Right atrium auricular region (tissue), 2 donors: ENCODE data around the gene ENTREP1. TPM values are rescaled to one million over a fixed set of nuclear protein-coding genes. Genes with fewer than 3 reads are reported as not detected.
A peak's percentile ranks its signal among the peaks of the same experiment; 100 is the strongest.
"Not testable (repeated sequence)": the region's sequence is repeated elsewhere in the genome, so short reads cannot be mapped to it uniquely, and the experiment has no call there.

Experiments
- DNase-seq: peaks from one replicate; pipeline ENCODE4 v3.0.0-alpha.2; 2019; ENCODE audit warnings: low spot score
- H3K27ac ChIP-seq, 2 donors: fragments of 200-600 bp; sonication (generic); 1 replicate in 1 of 2; 2 replicates in 1 of 2; pipeline ENCODE4 v1.5.1; 2016 to 2019
- H3K27me3 ChIP-seq, 2 donors: fragments of 200-600 bp; sonication (generic); one replicate each; pipeline versions ENCODE4 v1.5.1 to v1.6.0; 2017 to 2019
- H3K36me3 ChIP-seq: fragments of 200-600 bp; sonication (generic); one replicate; pipeline ENCODE4 v1.5.1; 2016
- H3K4me1 ChIP-seq, 2 donors: fragments of 200-600 bp; sonication (generic); one replicate each; pipeline versions ENCODE4 v1.5.1 to v1.6.0; 2017 to 2019
- H3K4me3 ChIP-seq, 2 donors: fragments of 200-600 bp; sonication (generic); 1 replicate in 1 of 2; 2 replicates in 1 of 2; pipeline ENCODE4 v1.5.1; 2017 to 2019; ENCODE audit warnings: mild to moderate bottlenecking in 1 of 2, moderate library complexity in 1 of 2
- H3K9me3 ChIP-seq, 2 donors: fragments of 200-600 bp; sonication (generic); one replicate each; pipeline ENCODE4 v1.5.1; 2019
- CTCF ChIP-seq, 2 donors: fragments of 200-600 bp; sonication (generic); IDR thresholded peaks; one replicate each; pipeline ENCODE4 v1.5.1; 2019; ENCODE audit warnings: antibody characterized with exemption in 2 of 2
- total RNA-seq, 2 donors: library from RNA; depleted of rRNA; stranded (reverse); fragments of >200 nt; gene quantifications; one replicate each; pipeline ENCODE4 v1.1.0, GENCODE V29; 2016

Gene ENTREP1
- total RNA-seq, 2 donors from 2014 or later: 12.1 to 16.2 TPM

- Histone ChIP-seq H3K36me3 (no peaks in the 10 kb centered on the region), H3K9me3 (no peaks in the 10 kb centered on the region), H3K4me3 (no peak overlapping the region), H3K27me3 (no peaks in the 10 kb centered on the region), H3K4me1 (peaks cover 0 to 12% of the 10 kb centered on the region in 2 donors), H3K27ac (no peak overlapping the region)
- no peak for DNase-seq
- no peak for TF ChIP-seq CTCF (IDR thresholded peaks at IDR 0.05)
Measured at GRCh38 chr9:69299826-69300225, 25.2 kb upstream of the ENTREP1 start.

- H3K27ac ChIP-seq: no peak overlapping the region
- H3K9me3 ChIP-seq: no peaks in the 10 kb centered on the region
- TF ChIP-seq CTCF (IDR thresholded peaks at IDR 0.05): no peak
- H3K27me3 ChIP-seq: no peaks in the 10 kb centered on the region
- no peak for DNase-seq
- peaks cover 0 to 9% of the 10 kb centered on the region in 2 donors for H3K4me1 ChIP-seq
- no peaks in the 10 kb centered on the region for H3K36me3 ChIP-seq
- H3K4me3 ChIP-seq: no peak overlapping the region
Measured at GRCh38 chr9:69303331-69303730, 21.7 kb upstream of the ENTREP1 start.

GRCh38 chr9:69306895-69307445, 18.0 kb upstream of the ENTREP1 start:
- not testable (repeated sequence) for H3K27ac ChIP-seq, H3K4me1 ChIP-seq, H3K9me3 ChIP-seq, H3K4me3 ChIP-seq, H3K36me3 ChIP-seq, H3K27me3 ChIP-seq, DNase-seq

- Histone ChIP-seq H3K4me3 (no peak overlapping the region), H3K36me3 (no peaks in the 10 kb centered on the region), H3K9me3 (no peaks in the 10 kb centered on the region), H3K4me1 (peaks cover 0 to 10% of the 10 kb centered on the region in 2 donors), H3K27me3 (no peaks in the 10 kb centered on the region), H3K27ac (peak overlapping the region in 1 of 2 donors; percentile 65)
- no peak for TF ChIP-seq CTCF (IDR thresholded peaks at IDR 0.05)
- DNase-seq: no peak
Measured at GRCh38 chr9:69307446-69308205, 17.4 kb upstream of the ENTREP1 start.

- H3K9me3 ChIP-seq: no peaks in the 10 kb centered on the region
- H3K27ac ChIP-seq: peak overlapping the region in 1 of 2 donors; percentile 65
- no peak for TF ChIP-seq CTCF (IDR thresholded peaks at IDR 0.05)
- H3K4me3 ChIP-seq: no peak overlapping the region
- DNase-seq: no peak
- H3K36me3 ChIP-seq: no peaks in the 10 kb centered on the region
- peaks cover 0 to 10% of the 10 kb centered on the region in 2 donors for H3K4me1 ChIP-seq
- H3K27me3 ChIP-seq: no peaks in the 10 kb centered on the region
Measured at GRCh38 chr9:69308206-69308931, 16.6 kb upstream of the ENTREP1 start.

- Histone ChIP-seq H3K9me3 (no peaks in the 10 kb centered on the region), H3K4me1 (peaks cover 0 to 2% of the 10 kb centered on the region in 2 donors), H3K36me3 (no peaks in the 10 kb centered on the region), H3K27ac (no peak overlapping the region), H3K4me3 (no peak overlapping the region), H3K27me3 (no peaks in the 10 kb centered on the region)
- DNase-seq: no peak
- no peak for TF ChIP-seq CTCF (IDR thresholded peaks at IDR 0.05)
Measured at GRCh38 chr9:69313175-69313574, 11.8 kb upstream of the ENTREP1 start.
